Endothelial cell (in vitro differentiated cells): Measurements from ENCODE around the gene SEC14L3. TPM values are rescaled to one million over a fixed set of nuclear protein-coding genes. Genes with fewer than 3 reads are reported as not detected.

Source experiments
- DNase-seq: peaks from one replicate; pipeline ENCODE4 v3.0.0; 2021; ENCODE audit warnings: low spot score
- H3K27ac Mint-ChIP-seq: one replicate; pipeline ENCODE4 v1.8.0; 2021; ENCODE audit warnings: mixed read lengths, inconsistent platforms; ENCODE audit not compliant: unreplicated experiment
- H3K27me3 Mint-ChIP-seq: one replicate; pipeline ENCODE4 v1.8.0; 2021; ENCODE audit warnings: mild to moderate bottlenecking, moderate library complexity, mixed read lengths, inconsistent platforms; ENCODE audit not compliant: unreplicated experiment
- H3K36me3 Mint-ChIP-seq: one replicate; pipeline ENCODE4 v1.8.0; 2021; ENCODE audit warnings: mild to moderate bottlenecking, low read depth, mixed read lengths, inconsistent platforms; ENCODE audit not compliant: unreplicated experiment
- H3K4me1 Mint-ChIP-seq: one replicate; pipeline ENCODE4 v1.8.0; 2021; ENCODE audit warnings: mild to moderate bottlenecking, mixed read lengths, inconsistent platforms; ENCODE audit not compliant: unreplicated experiment
- H3K4me3 Mint-ChIP-seq: one replicate; pipeline ENCODE4 v1.8.0; 2021; ENCODE audit warnings: mild to moderate bottlenecking, mixed read lengths, inconsistent platforms; ENCODE audit not compliant: unreplicated experiment
- H3K9me3 Mint-ChIP-seq: one replicate; pipeline ENCODE4 v1.8.0; 2021; ENCODE audit warnings: mixed read lengths, inconsistent platforms; ENCODE audit not compliant: unreplicated experiment
- CTCF ChIP-seq: fragments of 200-600 bp; sonication (generic); IDR thresholded peaks from one replicate; pipeline ENCODE4 v1.5.0; 2021; ENCODE audit warnings: antibody characterized with exemption; ENCODE audit not compliant: unreplicated experiment
- total RNA-seq: library from RNA; stranded (reverse); fragmentation: NEBNext Ultra II Directional; extraction: Animal tissue kit (Norgen Biotek cat#: 25700); gene quantifications from one replicate; pipeline ENCODE4 v1.2.1, GENCODE V29; 2021; ENCODE audit not compliant: unreplicated experiment

SEC14L3 gene
- total RNA-seq, 1 donor from 2014 or later: not detected

- H3K36me3 Mint-ChIP-seq: no peaks in the 10 kb centered on the region
- peak overlapping the region; percentile 81 for H3K27ac Mint-ChIP-seq
- peak overlapping the region; percentile 92 for H3K4me3 Mint-ChIP-seq
- no peak for TF ChIP-seq CTCF
- DNase-seq: peak; percentile 31
- H3K4me1 Mint-ChIP-seq: peaks cover 39% of the 10 kb centered on the region
- no peaks in the 10 kb centered on the region for H3K9me3 Mint-ChIP-seq
- H3K27me3 Mint-ChIP-seq: peaks cover 5% of the 10 kb centered on the region
These were observed 48.4 kb downstream of the SEC14L3 start for GRCh38 chr22:30423301-30423958.

GRCh38 chr22:30422481-30423300, 49.1 kb downstream of the SEC14L3 start:
- Mint-ChIP-seq H3K4me3 (peak overlapping the region; percentile 91), H3K36me3 (no peaks in the 10 kb centered on the region), H3K27ac (peak overlapping the region; percentile 38), H3K9me3 (no peaks in the 10 kb centered on the region), H3K27me3 (peaks cover 5% of the 10 kb centered on the region), H3K4me1 (peaks cover 39% of the 10 kb centered on the region)
- no peak for DNase-seq
- TF ChIP-seq CTCF: no peak

- peak overlapping the region; percentile 91 for H3K4me3 Mint-ChIP-seq
- H3K36me3 Mint-ChIP-seq: no peaks in the 10 kb centered on the region
- DNase-seq: no peak
- TF ChIP-seq CTCF: no peak
- no peaks in the 10 kb centered on the region for H3K9me3 Mint-ChIP-seq
- H3K27me3 Mint-ChIP-seq: peaks cover 5% of the 10 kb centered on the region
- peak overlapping the region; percentile 71 for H3K27ac Mint-ChIP-seq
- H3K4me1 Mint-ChIP-seq: peaks cover 38% of the 10 kb centered on the region
These were observed 49.9 kb downstream of the SEC14L3 start for GRCh38 chr22:30421695-30422480.

GRCh38 chr22:30420347-30421125, 51.3 kb downstream of the SEC14L3 start:
- H3K27me3 Mint-ChIP-seq: peaks cover 4% of the 10 kb centered on the region
- H3K4me3 Mint-ChIP-seq: no peak overlapping the region
- no peak for DNase-seq
- no peak for TF ChIP-seq CTCF
- H3K9me3 Mint-ChIP-seq: no peaks in the 10 kb centered on the region
- H3K4me1 Mint-ChIP-seq: peaks cover 29% of the 10 kb centered on the region
- peaks cover 4% of the 10 kb centered on the region for H3K36me3 Mint-ChIP-seq
- H3K27ac Mint-ChIP-seq: peak overlapping the region; percentile 48
